Measurements from ENCODE around the gene RNU6-1. TPM values are rescaled to one million over a fixed set of nuclear protein-coding genes. Genes with fewer than 3 reads are reported as not detected.

The RNU6-1 gene
- total and polyA plus RNA-seq, 2 donors (not counting 1 experiment from before 2014, with no cell fraction given), result not detected

DNA sequence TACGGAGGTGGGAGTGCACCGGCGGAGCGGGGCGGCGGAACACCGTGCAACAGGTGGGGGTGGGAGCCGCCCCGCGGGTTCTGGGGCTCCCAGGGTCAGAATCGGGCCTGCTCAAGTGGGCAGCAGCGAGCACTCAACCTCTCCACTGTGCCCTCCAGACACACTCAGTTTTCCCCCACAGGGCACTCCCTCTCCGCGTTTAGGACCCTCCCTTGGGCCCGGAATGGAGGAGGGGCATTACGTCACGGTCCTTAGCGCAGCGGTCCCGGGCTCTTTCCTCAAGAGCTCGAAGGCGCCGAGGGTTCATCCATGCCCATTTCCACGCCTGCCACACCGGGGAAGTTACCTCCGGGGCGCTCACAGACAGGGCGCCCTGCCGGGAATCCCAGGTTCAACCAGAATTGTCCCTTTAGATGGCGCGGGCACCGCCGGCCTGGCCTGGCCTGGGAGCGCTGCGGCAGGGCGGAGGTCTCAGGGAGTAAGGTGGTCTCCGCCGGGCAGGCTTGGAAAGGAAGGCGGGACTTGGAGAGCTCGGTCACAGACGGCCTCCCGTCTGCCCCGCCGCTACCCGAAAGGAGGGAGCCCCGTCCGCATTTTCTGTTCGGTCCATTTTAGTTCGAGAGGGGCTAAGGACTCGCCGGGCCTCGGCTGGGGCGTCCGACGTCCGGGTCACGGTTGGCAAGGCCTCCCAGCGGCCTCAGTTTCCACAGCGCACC is 5.1 kb downstream of the RNU6-1 start:
- Histone ChIP-seq H3K4me3 (replicated peaks in 1 of 4; ENCODE audit: control extremely low read depth in 1 of 4, insufficient read depth in 1 of 4, low read depth in 3 of 4, low read length in 4 of 4) (peak overlapping the region in 2 of 4 experiments; percentile 12 to 16), H3K9ac (ENCODE audit: insufficient read depth, low read length) (no peak overlapping the region), H3K36me3 (ENCODE audit: control insufficient read depth, insufficient read depth, low read length) (no peaks in the 10 kb centered on the region), H3K4me2 (ENCODE audit: extremely low read depth, insufficient read depth, low read length) (no peak overlapping the region), H4K20me1 (ENCODE audit: control insufficient read depth, extremely low read depth, insufficient read depth, low read length) (no peaks in the 10 kb centered on the region), H3K27me3 (ENCODE audit: control insufficient read depth, insufficient read depth, low read length) (peaks cover 68% of the 10 kb centered on the region), H2AFZ (ENCODE audit: low read length) (no peak overlapping the region), H3K9me3 (ENCODE audit: control insufficient read depth, insufficient read depth, low read depth, low read length) (no peaks in the 10 kb centered on the region), H3K27ac (ENCODE audit: insufficient read depth, low read length) (no peak overlapping the region), H3K4me1 (ENCODE audit: control insufficient read depth, extremely low read depth, insufficient read depth, low read length) (peaks cover 7% of the 10 kb centered on the region), H3K79me2 (ENCODE audit: control insufficient read depth, insufficient read depth, low read length) (no peaks in the 10 kb centered on the region)
- DNase-seq (ENCODE audit: low read depth in 2 of 2), result no peak
- no peak for TF ChIP-seq EZH2 (IDR thresholded peaks at IDR 0.05; ENCODE audit: low read length, missing control alignments)
- TF ChIP-seq, protein P1, sequence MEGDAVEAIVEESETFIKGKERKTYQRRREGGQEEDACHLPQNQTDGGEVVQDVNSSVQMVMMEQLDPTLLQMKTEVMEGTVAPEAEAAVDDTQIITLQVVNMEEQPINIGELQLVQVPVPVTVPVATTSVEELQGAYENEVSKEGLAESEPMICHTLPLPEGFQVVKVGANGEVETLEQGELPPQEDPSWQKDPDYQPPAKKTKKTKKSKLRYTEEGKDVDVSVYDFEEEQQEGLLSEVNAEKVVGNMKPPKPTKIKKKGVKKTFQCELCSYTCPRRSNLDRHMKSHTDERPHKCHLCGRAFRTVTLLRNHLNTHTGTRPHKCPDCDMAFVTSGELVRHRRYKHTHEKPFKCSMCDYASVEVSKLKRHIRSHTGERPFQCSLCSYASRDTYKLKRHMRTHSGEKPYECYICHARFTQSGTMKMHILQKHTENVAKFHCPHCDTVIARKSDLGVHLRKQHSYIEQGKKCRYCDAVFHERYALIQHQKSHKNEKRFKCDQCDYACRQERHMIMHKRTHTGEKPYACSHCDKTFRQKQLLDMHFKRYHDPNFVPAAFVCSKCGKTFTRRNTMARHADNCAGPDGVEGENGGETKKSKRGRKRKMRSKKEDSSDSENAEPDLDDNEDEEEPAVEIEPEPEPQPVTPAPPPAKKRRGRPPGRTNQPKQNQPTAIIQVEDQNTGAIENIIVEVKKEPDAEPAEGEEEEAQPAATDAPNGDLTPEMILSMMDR (conservative IDR thresholded peaks at IDR 0.05 in 1 of 2, IDR thresholded peaks at IDR 0.05 in 1 of 2; ENCODE audit: low read depth in 1 of 2, low read length in 2 of 2), result no peak

DNA sequence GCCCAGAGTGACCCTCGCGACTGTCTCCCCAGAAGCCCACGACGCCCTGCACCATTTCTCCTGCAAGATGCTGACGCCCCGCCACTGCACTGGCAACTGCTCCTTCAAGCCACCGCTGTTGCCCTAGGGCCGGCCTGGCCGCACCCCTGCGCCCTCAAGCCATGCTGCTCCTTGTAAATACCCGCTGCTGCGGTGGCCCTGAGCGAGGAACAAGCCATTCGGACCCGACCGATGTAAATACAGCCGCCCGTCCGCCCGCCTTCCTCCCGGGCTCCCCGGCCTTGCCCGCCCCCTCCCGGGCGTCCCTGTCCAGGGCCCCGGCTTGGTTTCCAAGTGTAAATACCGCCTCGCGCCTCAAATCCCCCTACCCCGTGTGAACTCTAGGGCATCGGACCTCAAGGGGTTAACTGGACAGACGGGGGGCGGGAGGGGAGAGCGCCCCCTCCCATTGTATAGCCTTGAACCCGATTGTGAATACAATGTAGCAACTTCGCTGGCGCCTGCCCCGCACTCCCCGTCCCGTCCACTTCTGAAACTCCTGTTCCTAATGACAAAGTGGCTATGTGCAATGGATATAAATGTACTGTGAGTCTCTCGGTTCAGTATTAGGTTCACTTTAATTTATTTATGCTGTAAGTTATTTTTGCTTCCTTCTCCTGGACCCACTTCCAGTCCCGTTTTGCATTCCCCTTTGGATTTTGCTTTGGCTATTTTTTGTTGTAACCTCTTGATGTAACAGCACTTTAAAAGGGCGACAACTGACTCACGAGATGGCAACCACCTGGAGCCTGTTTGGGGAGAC is 5.9 kb downstream of the RNU6-1 start:
- Histone ChIP-seq H3K4me2 (ENCODE audit: extremely low read depth, insufficient read depth, low read length) (peak overlapping the region; percentile 21), H3K27ac (ENCODE audit: insufficient read depth, low read length) (no peak overlapping the region), H3K9me3 (ENCODE audit: control insufficient read depth, insufficient read depth, low read depth, low read length) (no peaks in the 10 kb centered on the region), H4K20me1 (ENCODE audit: control insufficient read depth, extremely low read depth, insufficient read depth, low read length) (no peaks in the 10 kb centered on the region), H3K4me1 (ENCODE audit: control insufficient read depth, extremely low read depth, insufficient read depth, low read length) (peaks cover 5% of the 10 kb centered on the region), H2AFZ (ENCODE audit: low read length) (no peak overlapping the region), H3K4me3 (replicated peaks in 1 of 4; ENCODE audit: control extremely low read depth in 1 of 4, insufficient read depth in 1 of 4, low read depth in 3 of 4, low read length in 4 of 4) (peak overlapping the region in 3 of 4 experiments; percentile 6 to 28 (median 16)), H3K27me3 (ENCODE audit: control insufficient read depth, insufficient read depth, low read length) (peaks cover 74% of the 10 kb centered on the region), H3K9ac (ENCODE audit: insufficient read depth, low read length) (no peak overlapping the region), H3K79me2 (ENCODE audit: control insufficient read depth, insufficient read depth, low read length) (no peaks in the 10 kb centered on the region), H3K36me3 (ENCODE audit: control insufficient read depth, insufficient read depth, low read length) (no peaks in the 10 kb centered on the region)
- no peak for DNase-seq (ENCODE audit: low read depth in 2 of 2)
- TF ChIP-seq, protein P1 (conservative IDR thresholded peaks at IDR 0.05 in 1 of 2, IDR thresholded peaks at IDR 0.05 in 1 of 2; ENCODE audit: low read depth in 1 of 2, low read length in 2 of 2), result peak; percentile 39 to 45
- TF ChIP-seq EZH2 (IDR thresholded peaks at IDR 0.05; ENCODE audit: low read length, missing control alignments), result peak; percentile 90

All from fibroblast of lung (primary cell).